ENCODE measurements around the gene MPP4.
"Not testable (repeated sequence)": the region's sequence is repeated elsewhere in the genome, so short reads cannot be mapped to it uniquely, and the experiment has no call there.

MPP4 gene

GRCh38 chr2:201698588-201699226 is at the start of gene MPP4:
Gene MPP4, minus strand, starts transcription at chr2:201698644. Its CDS starts 4,690 bp downstream, at chr2:201693954.
- DNase-seq, result no peak

GRCh38 chr2:201746551-201746950 is 48.1 kb upstream of the MPP4 start:
- no peak for DNase-seq

GRCh38 chr2:201735486-201735885 is 37.0 kb upstream of the MPP4 start:
- no peak for DNase-seq

- no peak for DNase-seq
These were observed 35.7 kb upstream of the MPP4 start for GRCh38 chr2:201734111-201734510.

- DNase-seq, result no peak
These were observed 35.1 kb upstream of the MPP4 start for GRCh38 chr2:201733544-201733943.

- no peak for DNase-seq
These were observed 32.3 kb upstream of the MPP4 start for GRCh38 chr2:201730651-201731285.

GRCh38 chr2:201715459-201715858 is 17.0 kb upstream of the MPP4 start:
- no peak for DNase-seq

- DNase-seq, result no peak
These were observed 14.3 kb upstream of the MPP4 start for GRCh38 chr2:201712726-201713125.

GRCh38 chr2:201709747-201710146 is 11.3 kb upstream of the MPP4 start:
- no peak for DNase-seq

- DNase-seq, result no peak
These were observed 10.6 kb upstream of the MPP4 start for GRCh38 chr2:201709049-201709448.

GRCh38 chr2:201707753-201708152 is 9.3 kb upstream of the MPP4 start:
- no peak for DNase-seq

GRCh38 chr2:201707142-201707541 is 8.7 kb upstream of the MPP4 start:
- DNase-seq, result no peak

- DNase-seq, result no peak
These were observed 6.1 kb upstream of the MPP4 start for GRCh38 chr2:201704536-201704935.

GRCh38 chr2:201701646-201702045 is 3.2 kb upstream of the MPP4 start:
- no peak for DNase-seq

- DNase-seq, result no peak
These were observed 972 bp upstream of the MPP4 start for GRCh38 chr2:201699416-201699815.

- no peak for DNase-seq
These were observed 545 bp downstream of the MPP4 start for GRCh38 chr2:201697899-201698298.

GRCh38 chr2:201696151-201696659 is 2.2 kb downstream of the MPP4 start:
- DNase-seq, result no peak

GRCh38 chr2:201685156-201685555 is 13.3 kb downstream of the MPP4 start:
- no peak for DNase-seq

- DNase-seq, result no peak
These were observed 17.7 kb downstream of the MPP4 start for GRCh38 chr2:201680743-201681142.

- DNase-seq, result no peak
These were observed 20.0 kb downstream of the MPP4 start for GRCh38 chr2:201678401-201678800.

- no peak for DNase-seq
These were observed 23.0 kb downstream of the MPP4 start for GRCh38 chr2:201675454-201675853.

- no peak for DNase-seq
These were observed 23.6 kb downstream of the MPP4 start for GRCh38 chr2:201674794-201675193.

GRCh38 chr2:201674298-201674697 is 24.1 kb downstream of the MPP4 start:
- no peak for DNase-seq

GRCh38 chr2:201673546-201673945 is 24.9 kb downstream of the MPP4 start:
- no peak for DNase-seq

GRCh38 chr2:201671205-201671604 is 27.2 kb downstream of the MPP4 start:
- DNase-seq, result not testable (repeated sequence)
